AG08395 (cell line): ENCODE results near the gene TICAM2.

Source experiments
- DNase-seq: peaks from one replicate; pipeline ENCODE4 v3.0.0; 2012; ENCODE audit warnings: mixed read lengths, low spot score

Gene TICAM2

DNA sequence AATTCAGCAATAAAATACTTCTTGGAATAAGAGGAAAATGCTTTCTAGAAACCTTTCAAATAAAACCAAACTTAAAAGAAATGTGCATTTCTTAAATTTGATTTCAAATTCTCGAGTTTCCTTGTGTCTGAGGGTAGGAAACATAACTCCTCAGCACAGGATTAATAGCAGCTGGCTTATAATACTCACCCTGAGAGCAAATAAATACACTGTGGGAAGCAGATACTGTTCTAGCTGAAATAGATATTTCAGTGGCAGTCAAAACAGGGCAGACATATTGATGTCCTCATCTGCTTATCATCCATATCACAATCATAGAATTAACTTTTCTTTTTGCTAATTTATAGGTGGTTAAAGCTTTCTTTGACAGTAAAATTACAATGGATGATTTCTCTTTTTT lies 33.6 kb downstream of the TICAM2 start:
- no peak for DNase-seq

DNA sequence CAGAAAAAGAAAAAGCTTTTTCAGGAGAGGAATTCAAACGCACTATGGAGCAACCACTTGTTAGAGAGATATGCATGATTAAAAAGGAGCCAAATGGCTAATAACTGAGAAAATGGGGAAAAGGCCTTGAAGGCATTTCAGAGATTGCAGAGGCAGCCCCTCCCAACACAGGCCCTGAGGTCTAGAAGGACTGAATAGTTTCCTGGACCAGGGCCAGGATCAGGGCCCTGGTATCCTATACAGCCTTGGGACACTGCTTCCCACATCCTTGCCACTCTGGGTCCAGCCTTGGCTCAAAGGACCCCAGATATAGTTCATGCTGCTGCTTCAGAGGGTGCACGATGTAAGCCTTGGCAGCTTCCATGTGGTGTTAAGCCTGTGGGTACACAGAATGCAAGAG lies 37.0 kb downstream of the TICAM2 start:
- DNase-seq, result no peak

GRCh38 chr5:115561176-115561575 lies 41.1 kb downstream of the TICAM2 start:
- no peak for DNase-seq

- DNase-seq, result peak; percentile 76
These were observed 42.8 kb downstream of the TICAM2 start for GRCh38 chr5:115559524-115559923.

DNA sequence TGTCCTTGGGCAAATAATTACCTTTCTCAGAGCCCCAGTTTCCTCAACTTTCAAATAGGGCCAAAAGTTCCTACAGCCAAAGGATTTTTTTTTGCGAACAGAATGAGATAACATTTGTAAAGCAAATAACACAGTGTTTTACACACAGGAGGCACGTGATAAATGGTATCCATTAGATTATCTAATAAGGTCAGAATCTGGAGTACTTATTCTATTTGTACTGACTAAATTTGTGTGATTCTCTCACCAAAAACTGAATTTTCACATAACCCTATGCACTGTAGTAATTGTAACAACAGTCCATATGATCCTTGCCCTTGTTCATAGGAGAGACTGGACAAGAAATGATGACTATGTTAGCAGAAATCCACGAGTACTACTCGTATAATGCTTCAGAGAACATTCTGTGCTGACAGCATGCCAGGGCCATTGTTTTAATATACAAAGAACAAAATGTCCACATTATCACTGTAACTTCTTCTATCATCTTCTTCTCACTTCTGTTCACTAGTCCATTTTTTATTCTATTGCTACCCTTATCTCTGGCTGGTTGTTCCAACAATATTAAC lies 43.8 kb downstream of the TICAM2 start:
- no peak for DNase-seq

GRCh38 chr5:115557667-115558387 lies 44.5 kb downstream of the TICAM2 start:
- DNase-seq, result no peak

DNA sequence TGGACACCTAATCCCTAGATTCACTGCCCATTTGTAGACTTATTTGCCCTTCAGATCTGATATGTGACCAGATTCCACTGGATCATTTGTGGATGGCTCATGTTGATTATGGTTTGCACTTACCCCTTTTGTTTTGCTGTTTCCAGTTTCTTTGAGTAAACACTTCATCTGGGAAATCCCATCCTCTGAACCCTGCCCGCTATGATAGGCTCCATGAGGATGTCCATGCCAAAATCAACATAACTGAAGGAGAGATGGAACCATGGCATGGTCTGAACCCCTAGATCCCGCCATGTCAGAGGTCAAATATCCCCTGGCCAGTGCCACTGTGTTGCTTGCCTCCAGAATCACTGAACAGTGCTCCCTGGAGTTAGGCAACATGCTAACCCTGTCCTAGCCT lies 46.0 kb downstream of the TICAM2 start:
- no peak for DNase-seq

DNA sequence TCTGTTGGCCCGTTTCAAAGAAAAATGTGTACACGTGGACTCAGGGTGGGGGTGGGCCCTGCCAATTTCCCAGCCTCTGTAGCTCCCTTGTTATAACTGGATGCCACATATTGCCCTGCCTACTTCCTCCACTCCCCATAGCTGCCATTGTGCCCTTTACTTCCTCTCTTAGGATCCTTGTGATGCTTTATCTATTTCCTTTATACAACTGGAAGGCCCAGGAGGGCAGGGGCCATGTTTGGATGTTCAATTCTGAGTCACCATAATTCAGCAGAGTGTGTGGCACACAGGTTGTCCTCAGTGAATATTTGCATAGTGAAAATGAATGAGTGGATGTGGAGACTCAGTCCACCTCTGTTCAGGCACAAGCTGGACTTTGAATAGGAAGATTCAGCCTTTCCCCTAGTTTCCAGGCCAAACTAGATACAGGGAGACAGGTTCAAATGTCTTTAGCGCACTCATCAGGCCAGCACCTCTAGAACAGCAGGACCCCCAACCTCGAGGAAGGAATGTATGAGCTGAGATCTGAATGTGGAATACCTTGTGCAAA lies 47.1 kb downstream of the TICAM2 start:
- no peak for DNase-seq

DNA sequence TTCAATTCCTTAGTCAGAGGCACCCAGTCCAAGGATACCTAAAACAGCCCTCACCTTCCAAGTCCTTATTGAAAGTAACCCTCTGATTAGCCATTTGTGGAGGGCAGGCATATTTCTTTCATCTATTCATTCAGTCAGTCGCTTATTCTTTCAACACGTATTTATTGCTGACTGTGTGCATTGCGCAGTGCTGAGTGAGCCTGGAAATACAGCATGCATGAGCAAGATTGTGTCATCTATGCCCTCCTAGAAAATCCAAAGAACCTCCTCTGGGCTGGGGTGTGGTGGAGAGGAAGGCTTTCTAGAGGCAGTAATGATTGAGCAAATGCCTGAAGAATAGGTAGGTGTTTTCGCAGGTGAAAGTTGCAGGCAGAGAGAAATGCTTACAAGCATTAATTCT lies 49.2 kb downstream of the TICAM2 start:
- DNase-seq, result no peak

- peak; percentile 49 for DNase-seq
These were observed 50.9 kb downstream of the TICAM2 start for GRCh38 chr5:115551415-115551814.

- no peak for DNase-seq
These were observed 53.1 kb downstream of the TICAM2 start for GRCh38 chr5:115549154-115549553.

DNA sequence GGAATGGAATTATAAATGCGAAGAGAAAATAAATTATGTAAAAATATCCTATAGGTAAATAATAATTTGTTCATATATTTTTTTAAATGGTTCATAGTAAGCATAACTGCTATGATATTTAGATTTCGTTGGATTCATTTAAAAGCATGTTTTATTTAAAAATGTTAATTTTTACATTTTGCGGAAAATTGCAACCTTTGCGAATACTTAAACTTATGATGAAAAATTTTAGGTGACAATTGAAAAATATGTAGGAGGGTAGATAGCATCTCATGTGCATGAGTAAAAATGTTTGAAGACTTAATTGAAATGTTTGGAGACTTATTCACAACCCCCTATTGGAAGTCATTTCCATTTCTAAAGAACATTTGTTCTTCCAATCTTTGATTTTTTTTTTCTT lies 53.6 kb downstream of the TICAM2 start:
- no peak for DNase-seq

DNA sequence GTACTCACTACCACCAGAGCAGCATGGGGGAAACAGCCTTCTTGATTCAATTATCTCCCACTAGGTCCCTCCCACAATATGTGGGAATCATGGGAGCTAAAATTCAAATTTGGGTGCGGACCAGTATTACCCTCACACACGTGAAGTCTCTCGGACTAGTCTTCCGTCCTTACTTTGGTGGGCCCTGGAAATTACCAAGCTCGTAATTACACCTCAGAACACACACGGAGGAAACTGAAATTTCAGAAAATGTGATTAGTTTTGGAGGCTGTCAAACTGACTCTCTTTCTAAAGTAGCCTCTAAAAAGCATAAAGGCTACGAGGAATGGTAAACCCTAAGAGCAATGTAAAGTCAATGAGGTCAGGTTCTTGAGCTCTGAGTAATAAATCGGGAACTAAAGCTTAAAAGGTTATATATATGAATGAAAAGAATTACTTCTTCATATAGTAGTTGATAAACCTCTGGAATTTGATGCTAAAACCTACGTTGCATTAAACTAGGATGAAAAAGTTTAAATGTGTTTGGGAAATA lies 56.9 kb downstream of the TICAM2 start:
- DNase-seq, result no peak

- peak; percentile 97 for DNase-seq
These were observed 57.6 kb downstream of the TICAM2 start, which contains the start of gene FEM1C for GRCh38 chr5:115544436-115545350. Gene FEM1C (minus strand): TSS chr5:115544775. CDS start chr5:115543493, 1,282 bp downstream.

- peak; percentile 26 for DNase-seq
These were observed 58.2 kb downstream of the TICAM2 start for GRCh38 chr5:115544043-115544435.

- DNase-seq, result peak; percentile 25
These were observed 58.8 kb downstream of the TICAM2 start for GRCh38 chr5:115543365-115544042.

DNA sequence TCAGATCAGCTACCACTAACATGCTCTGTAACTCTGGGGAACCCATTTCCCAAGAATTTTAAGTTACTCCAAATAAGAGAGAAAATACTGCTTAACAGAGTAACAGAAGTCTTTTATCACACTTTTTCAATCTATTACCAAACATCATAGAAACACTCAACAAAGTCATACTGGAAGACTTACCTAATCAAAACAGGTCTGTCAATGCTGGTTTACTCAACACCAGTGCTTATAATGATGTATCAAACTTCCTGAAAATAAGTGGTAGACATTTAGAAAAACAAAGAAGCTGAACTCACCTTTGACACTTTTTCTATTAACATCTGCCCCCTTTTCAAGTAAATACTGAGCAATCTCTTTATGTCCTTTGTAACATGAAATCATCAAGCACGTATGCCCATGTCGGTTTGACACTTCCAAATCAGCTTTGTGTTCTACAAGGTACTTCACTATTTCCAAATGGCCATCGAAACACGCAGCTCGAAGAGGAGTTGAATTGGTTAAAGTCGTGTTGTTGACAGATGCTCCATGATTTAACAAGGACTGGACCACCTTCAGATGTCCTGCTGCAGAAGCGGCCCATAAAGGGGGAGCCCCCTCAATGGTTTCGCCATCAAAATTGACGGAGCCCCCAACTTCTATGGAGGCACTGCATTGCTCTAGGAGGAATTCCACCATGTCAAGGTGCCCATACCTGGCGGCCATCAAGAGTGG lies 59.5 kb downstream of the TICAM2 start:
- DNase-seq, result no peak

DNA sequence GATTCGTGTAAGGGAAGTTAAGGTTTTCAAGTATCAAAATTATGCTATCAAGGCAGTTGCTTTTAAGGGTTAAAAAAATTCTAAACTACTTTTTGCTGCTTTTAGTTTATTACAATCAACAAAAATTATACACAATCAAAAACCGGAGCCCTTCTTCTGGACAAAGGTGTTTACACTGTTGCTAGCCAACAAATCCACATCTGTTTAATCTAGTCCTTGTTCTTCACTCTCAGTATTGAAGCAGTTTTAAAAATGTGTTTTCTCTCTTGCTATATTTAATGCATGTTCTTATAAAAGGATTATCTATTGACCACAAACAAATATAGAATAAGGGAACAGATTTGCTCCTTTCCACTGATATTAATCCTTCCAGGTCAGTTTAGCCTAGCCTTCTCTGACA lies 60.2 kb downstream of the TICAM2 start:
- no peak for DNase-seq

- DNase-seq, result no peak
These were observed 60.7 kb downstream of the TICAM2 start for GRCh38 chr5:115541611-115542010.

GRCh38 chr5:115535479-115536035 lies 66.7 kb downstream of the TICAM2 start:
- no peak for DNase-seq

GRCh38 chr5:115532517-115532916 lies 69.8 kb downstream of the TICAM2 start:
- DNase-seq, result no peak
